Caco-2 (cell line): ENCODE measurements around the gene OR1N2. TPM values are rescaled to one million over a fixed set of nuclear protein-coding genes. Genes with fewer than 3 reads are reported as not detected.

Source experiments
- BruUV-seq: library from RNA; stranded (reverse); fragments of 400-500 nt; replicated peaks from 2 replicates; lab custom pipeline; 2021; lab: Mats Ljungman, UMichigan
- CTCF ChIA-PET: fragments of 300-600 bp; sonication (Branson Sonifier 250); formaldehyde crosslinking; loops from one replicate; lab custom pipeline; 2022; ENCODE audit warnings: antibody characterized with exemption; lab: Charles Lee
- POLR2A ChIA-PET: fragments of 300-600 bp; sonication (Branson Sonifier 250); formaldehyde crosslinking; loops from one replicate; lab custom pipeline; 2022; ENCODE audit warnings: antibody characterized with exemption; lab: Charles Lee
- DNase-seq, 2 experiments: peaks; one replicate each; pipeline versions ENCODE4 v3.0.0 to v3.0.0-alpha.2; 2020 to 2022
- H3K27me3 ChIP-seq: replicated peaks from 2 replicates; pipeline ENCODE4 v1.6.0; 2011; ENCODE audit warnings: low read length; ENCODE audit not compliant: control insufficient read depth, insufficient read depth
- H3K36me3 ChIP-seq: 2 replicates; pipeline ENCODE4 v1.5.1; 2011; ENCODE audit warnings: low read length; ENCODE audit not compliant: control insufficient read depth, insufficient read depth
- H3K4me1 ChIP-seq: fragments of 250-450 bp; sonication (Bioruptor Pico); 2 replicates; pipeline ENCODE4 v1.5.1; 2020; ENCODE audit warnings: mild to moderate bottlenecking
- H3K4me3 ChIP-seq: 2 replicates; pipeline ENCODE4 v1.5.1; 2011; ENCODE audit warnings: low read depth, mild to moderate bottlenecking, control low read depth, low read length
- H3K9me3 ChIP-seq: fragments of 250-450 bp; sonication (Bioruptor Pico); 2 replicates; pipeline ENCODE4 v1.5.1; 2020; ENCODE audit warnings: mild to moderate bottlenecking, moderate library complexity
- H3K27ac Mint-ChIP-seq: one replicate; pipeline ENCODE4 v1.8.0; 2022; ENCODE audit warnings: mixed read lengths; ENCODE audit not compliant: unreplicated experiment
- H3K27me3 Mint-ChIP-seq: one replicate; pipeline ENCODE4 v1.8.0; 2022; ENCODE audit warnings: mixed read lengths; ENCODE audit not compliant: insufficient read depth, unreplicated experiment
- H3K36me3 Mint-ChIP-seq: one replicate; pipeline ENCODE4 v1.8.0; 2022; ENCODE audit warnings: mild to moderate bottlenecking, mixed read lengths; ENCODE audit not compliant: insufficient read depth, unreplicated experiment
- H3K4me1 Mint-ChIP-seq: one replicate; pipeline ENCODE4 v1.8.0; 2022; ENCODE audit warnings: low read depth, mixed read lengths; ENCODE audit not compliant: unreplicated experiment
- H3K4me3 Mint-ChIP-seq: one replicate; pipeline ENCODE4 v1.8.0; 2022; ENCODE audit warnings: mild to moderate bottlenecking, moderate library complexity, mixed read lengths; ENCODE audit not compliant: unreplicated experiment
- H3K9me3 Mint-ChIP-seq: one replicate; pipeline ENCODE4 v1.8.0; 2022; ENCODE audit warnings: mixed read lengths; ENCODE audit not compliant: unreplicated experiment
- CTCF ChIP-seq, 2 experiments: fragments of 200-600 bp in 1 of 2; IDR thresholded peaks; 1 replicate in 1 of 2; 2 replicates in 1 of 2; pipeline versions ENCODE4 v1.5.1 to v1.8.0; 2011 to 2022; ENCODE audit warnings: antibody characterized with exemption in 1 of 2, control low read depth in 1 of 2, inconsistent platforms in 1 of 2, low read depth in 1 of 2, low read length in 1 of 2, mild to moderate bottlenecking in 1 of 2, moderate library complexity in 1 of 2; ENCODE audit not compliant: insufficient read depth in 1 of 2, severe bottlenecking in 1 of 2, unreplicated experiment in 1 of 2
- intact Hi-C: fragments of 100-400 bp; cut with micrococcal nuclease; formaldehyde crosslinking; loops from one replicate; pipeline ENCODE4 v1.10.0; 2022; ENCODE audit not compliant: unreplicated experiment
- total RNA-seq: library from RNA; stranded (reverse); gene quantifications from 2 replicates; pipeline ENCODE4 v1.2.3, GENCODE V29; 2022

OR1N2 gene
- total RNA-seq, 1 experiment from 2014 or later, result not detected

- Mint-ChIP-seq H3K9me3 (peaks cover 10% of the 10 kb centered on the region), H3K4me3 (no peak overlapping the region), H3K36me3 (no peaks in the 10 kb centered on the region), H3K27me3 (peaks cover 12% of the 10 kb centered on the region), H3K4me1 (no peaks in the 10 kb centered on the region), H3K27ac (no peak overlapping the region)
- ChIA-PET POLR2A (no interaction called here), CTCF (interaction anchor here (1.6 kb wide), 1 partner anchor 63 kb away, joined by 3 read pairs; no protein-coding TSS in a partner anchor)
- DNase-seq, result no peak
- TF ChIP-seq CTCF (IDR thresholded peaks at IDR 0.05; ENCODE audit: insufficient read depth in 1 of 2, low read depth in 1 of 2, low read length in 1 of 2, severe bottlenecking in 1 of 2, unreplicated experiment in 1 of 2), result no peak
- Histone ChIP-seq H3K9me3 (peaks cover 7% of the 10 kb centered on the region; the same call in 1 of the 2 replicates), H3K4me1 (no peaks in the 10 kb centered on the region), H3K36me3 (no peaks in the 10 kb centered on the region), H3K4me3 (no peak overlapping the region), H3K27me3 (no peaks in the 10 kb centered on the region)
- intact Hi-C loops, result no loop called here
- no TSS peak for BruUV-seq
Observed at GRCh38 chr9:122561446-122561845, 8.5 kb downstream of the OR1N2 start.

- ChIA-PET POLR2A (no interaction called here), CTCF (interaction anchor here (1.6 kb wide), 1 partner anchor 64 kb away, joined by 3 read pairs; no protein-coding TSS in a partner anchor)
- H3K27me3 ChIP-seq, result no peaks in the 10 kb centered on the region
- peaks cover 10% of the 10 kb centered on the region for H3K9me3 Mint-ChIP-seq
- no peak overlapping the region for H3K4me3 Mint-ChIP-seq
- DNase-seq, result no peak
- no peaks in the 10 kb centered on the region for H3K4me1 Mint-ChIP-seq
- H3K9me3 ChIP-seq, result peaks cover 7% of the 10 kb centered on the region; the same call in 1 of the 2 replicates
- H3K36me3 Mint-ChIP-seq, result no peaks in the 10 kb centered on the region
- no peak for TF ChIP-seq CTCF (IDR thresholded peaks at IDR 0.05; ENCODE audit: insufficient read depth in 1 of 2, low read depth in 1 of 2, low read length in 1 of 2, severe bottlenecking in 1 of 2, unreplicated experiment in 1 of 2)
- H3K27ac Mint-ChIP-seq, result no peak overlapping the region
- H3K4me3 ChIP-seq, result no peak overlapping the region
- H3K27me3 Mint-ChIP-seq, result peaks cover 12% of the 10 kb centered on the region
- BruUV-seq, result no TSS peak
- intact Hi-C loops, result no loop called here
- H3K4me1 ChIP-seq, result no peaks in the 10 kb centered on the region
- no peaks in the 10 kb centered on the region for H3K36me3 ChIP-seq
Observed at GRCh38 chr9:122562134-122562760, 9.3 kb downstream of the OR1N2 start.

- Mint-ChIP-seq H3K4me1 (no peaks in the 10 kb centered on the region), H3K27me3 (peaks cover 8% of the 10 kb centered on the region), H3K27ac (no peak overlapping the region), H3K36me3 (no peaks in the 10 kb centered on the region), H3K4me3 (no peak overlapping the region), H3K9me3 (no peaks in the 10 kb centered on the region)
- TF ChIP-seq CTCF (IDR thresholded peaks at IDR 0.05; ENCODE audit: insufficient read depth in 1 of 2, low read depth in 1 of 2, low read length in 1 of 2, severe bottlenecking in 1 of 2, unreplicated experiment in 1 of 2), result no peak
- DNase-seq, result no peak
- no peak overlapping the region for H3K4me3 ChIP-seq
- no peaks in the 10 kb centered on the region for H3K4me1 ChIP-seq
- POLR2A ChIA-PET, result no interaction called here
- peaks cover 7% of the 10 kb centered on the region; the same call in 1 of the 2 replicates for H3K9me3 ChIP-seq
- intact Hi-C loops, result no loop called here
- no peaks in the 10 kb centered on the region for H3K36me3 ChIP-seq
- H3K27me3 ChIP-seq, result no peaks in the 10 kb centered on the region; the same call in 1 of the 2 replicates
- CTCF ChIA-PET, result no interaction called here
- BruUV-seq, result no TSS peak
Observed at GRCh38 chr9:122567901-122568300, 15.0 kb downstream of the OR1N2 start.
